ENCODE results near the gene KANSL1. TPM values are rescaled to one million over a fixed set of nuclear protein-coding genes. Genes with fewer than 3 reads are reported as not detected.
"Not testable (repeated sequence)": the region's sequence is repeated elsewhere in the genome, so short reads cannot be mapped to it uniquely, and the experiment has no call there.

KANSL1 gene
- total and polyA plus RNA-seq, 12 donors: 23.2 to 81.2 (median 58.0) TPM

DNA sequence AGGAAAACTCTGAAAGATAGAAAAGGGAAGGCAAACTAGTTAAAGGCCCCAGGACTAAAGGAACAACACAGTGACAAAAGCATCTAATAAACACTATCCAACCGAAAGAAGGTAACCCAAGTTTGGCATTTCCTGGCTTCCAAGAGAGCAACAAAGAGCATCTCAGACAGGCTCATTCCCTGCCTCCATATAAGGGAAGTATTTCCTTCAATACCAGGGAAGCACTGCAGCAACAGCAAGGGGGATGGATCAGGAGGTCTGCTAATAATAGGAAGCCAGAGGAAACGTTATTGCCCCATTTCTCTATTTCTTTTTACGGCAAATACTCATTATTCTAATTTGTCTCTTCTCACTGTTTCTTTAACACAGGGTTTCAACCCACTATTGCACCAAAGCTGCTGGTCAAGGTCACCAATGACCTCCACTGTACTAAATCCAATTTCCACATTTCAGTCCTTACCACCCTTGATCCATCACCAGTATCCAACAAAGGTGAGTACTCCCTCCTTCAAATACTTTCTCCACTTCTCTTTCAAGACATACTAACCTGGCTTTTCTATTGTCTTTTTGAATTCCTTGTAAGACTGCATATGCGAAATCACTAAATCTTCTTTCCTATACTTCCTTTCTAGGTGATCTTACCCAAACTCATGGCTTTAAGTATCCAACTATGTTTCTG lies 86.1 kb downstream of the KANSL1 start:
- DNase-seq: no peak
- WGBS, 4 donors: 44 to 54% (median 50%) methylated on average over 4 of the region's 4 CpGs
- intact Hi-C loops (cut with DNase I): no loop called here

DNA sequence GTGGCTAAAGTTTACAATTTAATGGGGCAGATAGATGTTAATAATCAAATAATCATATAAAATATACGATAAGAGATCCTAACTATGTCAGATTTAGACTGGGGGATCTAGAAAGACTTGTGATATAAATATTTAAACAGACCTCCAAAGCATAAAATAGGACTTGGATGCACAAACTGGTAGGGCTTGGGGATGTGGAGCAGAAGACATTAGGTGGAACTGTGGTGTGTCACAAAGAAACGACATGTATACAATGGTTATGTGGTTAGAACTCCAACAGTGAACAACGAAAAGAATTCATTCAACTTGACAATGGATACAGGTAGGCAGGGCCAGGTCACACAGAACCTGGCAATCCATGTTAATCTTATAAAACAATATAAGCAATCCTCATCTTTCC lies 90.4 kb downstream of the KANSL1 start:
- peak overlapping the region in 1 of 5 donors; percentile 79 for H3K27ac ChIP-seq
- H3K36me3 ChIP-seq (replicated peaks in 1 of 2); H3K9me3 ChIP-seq (replicated peaks in 1 of 3); intact Hi-C loops (cut with DNase I); H3K27me3 ChIP-seq; DNase-seq; H3K4me3 ChIP-seq: not testable (repeated sequence)
- H3K4me1 ChIP-seq (replicated peaks in 1 of 2): peaks cover 36 to 56% of the 10 kb centered on the region in 2 donors
- 84 to 94% (median 85%) methylated on average over 3 of the region's 3 CpGs for WGBS, 4 donors

More for the DNA sequence above, 86.1 kb downstream of the KANSL1 start:
- no peaks in the 10 kb centered on the region for H3K27me3 ChIP-seq
- no peaks in the 10 kb centered on the region for H3K36me3 ChIP-seq (replicated peaks in 1 of 2)
- H3K9me3 ChIP-seq (replicated peaks in 1 of 3): no peaks in the 10 kb centered on the region
- TF ChIP-seq, protein P1, sequence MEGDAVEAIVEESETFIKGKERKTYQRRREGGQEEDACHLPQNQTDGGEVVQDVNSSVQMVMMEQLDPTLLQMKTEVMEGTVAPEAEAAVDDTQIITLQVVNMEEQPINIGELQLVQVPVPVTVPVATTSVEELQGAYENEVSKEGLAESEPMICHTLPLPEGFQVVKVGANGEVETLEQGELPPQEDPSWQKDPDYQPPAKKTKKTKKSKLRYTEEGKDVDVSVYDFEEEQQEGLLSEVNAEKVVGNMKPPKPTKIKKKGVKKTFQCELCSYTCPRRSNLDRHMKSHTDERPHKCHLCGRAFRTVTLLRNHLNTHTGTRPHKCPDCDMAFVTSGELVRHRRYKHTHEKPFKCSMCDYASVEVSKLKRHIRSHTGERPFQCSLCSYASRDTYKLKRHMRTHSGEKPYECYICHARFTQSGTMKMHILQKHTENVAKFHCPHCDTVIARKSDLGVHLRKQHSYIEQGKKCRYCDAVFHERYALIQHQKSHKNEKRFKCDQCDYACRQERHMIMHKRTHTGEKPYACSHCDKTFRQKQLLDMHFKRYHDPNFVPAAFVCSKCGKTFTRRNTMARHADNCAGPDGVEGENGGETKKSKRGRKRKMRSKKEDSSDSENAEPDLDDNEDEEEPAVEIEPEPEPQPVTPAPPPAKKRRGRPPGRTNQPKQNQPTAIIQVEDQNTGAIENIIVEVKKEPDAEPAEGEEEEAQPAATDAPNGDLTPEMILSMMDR (IDR thresholded peaks at IDR 0.05): no peak
- H3K4me3 ChIP-seq: no peak overlapping the region
- H3K4me1 ChIP-seq (replicated peaks in 1 of 2): peaks cover 18 to 54% of the 10 kb centered on the region in 2 donors
- no peak overlapping the region for H3K27ac ChIP-seq

DNA sequence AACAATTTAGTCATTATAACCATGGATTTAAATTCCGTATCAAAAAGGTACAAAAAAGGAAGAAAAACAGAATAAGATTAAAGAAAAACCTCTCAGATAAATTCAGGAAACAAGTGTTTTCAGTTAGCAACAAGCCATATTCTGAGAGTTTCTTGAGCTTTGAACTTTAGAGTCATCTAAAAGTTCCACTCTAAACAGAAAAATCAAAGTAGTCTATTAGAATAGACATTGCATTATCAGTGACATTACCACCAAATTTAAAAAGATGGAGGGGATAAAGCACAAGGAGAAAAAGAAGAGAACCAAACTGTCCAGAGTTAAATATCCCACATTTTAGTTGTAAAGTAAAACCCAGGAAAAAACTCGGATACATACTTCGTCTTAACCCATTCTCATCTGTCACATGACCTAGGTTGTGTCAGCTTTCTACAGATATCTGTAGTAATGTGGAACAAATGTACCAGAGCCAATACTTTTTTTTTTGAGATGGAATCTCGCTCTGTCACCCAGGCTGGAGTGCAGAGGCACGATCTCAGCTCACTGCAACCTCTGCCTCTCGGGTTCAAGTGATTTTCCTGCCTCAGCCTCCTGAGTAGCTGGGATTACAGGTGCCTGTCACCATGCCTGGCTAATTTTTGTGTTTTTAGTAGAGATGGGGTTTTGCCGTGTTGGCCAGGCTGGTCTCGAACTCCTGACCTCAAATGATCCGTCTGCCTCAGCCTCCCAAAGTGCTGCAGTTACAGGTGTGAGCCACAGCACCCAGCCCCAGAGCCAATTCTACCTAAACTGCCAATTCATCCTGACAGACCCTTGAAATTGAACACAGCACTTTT lies 91.2 kb downstream of the KANSL1 start:
- Histone ChIP-seq H3K4me1 (replicated peaks in 1 of 2) (peaks cover 29 to 58% of the 10 kb centered on the region in 2 donors), H3K27ac (peak overlapping the region in 3 of 5 donors; percentile 45 to 79 (median 49))
- H3K36me3 ChIP-seq (replicated peaks in 1 of 2); DNase-seq; H3K9me3 ChIP-seq (replicated peaks in 1 of 3); intact Hi-C loops (cut with DNase I); H3K27me3 ChIP-seq; H3K4me3 ChIP-seq: not testable (repeated sequence)
- 54 to 60% (median 55%) methylated on average over 5 to 9 of the region's 9 CpGs for WGBS, 4 donors

DNA sequence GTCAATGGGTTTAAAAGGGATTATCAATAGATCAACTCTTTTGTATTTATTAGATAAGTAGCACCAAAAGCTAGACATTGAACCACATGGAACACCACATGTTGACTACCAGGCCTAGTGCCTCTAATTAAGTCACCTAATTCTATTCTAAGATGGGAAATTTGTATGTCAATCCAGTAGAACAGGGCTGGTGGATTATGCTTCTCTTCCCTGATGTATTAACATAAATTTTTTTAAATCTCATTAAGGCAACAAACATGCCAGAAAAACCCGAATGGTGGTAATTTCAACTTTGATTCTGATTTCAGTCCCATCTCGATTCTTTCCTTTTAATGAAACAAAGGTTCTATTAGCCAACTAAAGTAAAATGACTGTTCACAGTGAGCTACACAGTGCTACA lies 92.6 kb downstream of the KANSL1 start:
- H3K27ac ChIP-seq: peak overlapping the region in 4 of 5 donors; percentile 27 to 79 (median 67)
- H3K9me3 ChIP-seq (replicated peaks in 1 of 3): no peaks in the 10 kb centered on the region
- H3K36me3 ChIP-seq (replicated peaks in 1 of 2): no peaks in the 10 kb centered on the region
- WGBS, 4 donors: 45 to 53% (median 49%) methylated on average over 2 of the region's 2 CpGs
- peak overlapping the region in 1 of 4 donors; percentile 21 for H3K4me3 ChIP-seq
- no peak for TF ChIP-seq POLR2A (IDR thresholded peaks at IDR 0.05)
- TF ChIP-seq, protein P1 (IDR thresholded peaks at IDR 0.05): no peak
- intact Hi-C loops (cut with DNase I): no loop called here
- H3K27me3 ChIP-seq: no peaks in the 10 kb centered on the region
- DNase-seq: no peak
- peaks cover 27 to 52% of the 10 kb centered on the region in 2 donors for H3K4me1 ChIP-seq (replicated peaks in 1 of 2)

DNA sequence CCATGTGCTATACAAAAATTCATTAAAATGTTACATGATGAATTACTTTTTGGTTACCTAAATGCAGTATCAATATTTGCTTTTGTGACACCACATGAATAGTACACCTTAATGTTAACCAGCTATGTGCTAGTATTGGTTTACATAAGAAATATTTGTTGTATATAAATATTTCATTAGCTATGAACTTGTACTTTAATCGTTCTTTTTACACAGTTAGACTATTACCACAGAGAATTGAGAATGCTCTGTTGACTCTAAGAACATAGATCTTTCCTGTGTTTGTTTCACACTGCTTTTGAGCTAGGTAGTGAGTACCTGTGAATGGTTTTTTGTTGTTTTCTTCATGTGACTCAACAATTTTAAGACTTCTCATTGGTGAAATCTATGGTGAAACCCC lies 93.4 kb downstream of the KANSL1 start:
- H3K27me3 ChIP-seq: no peaks in the 10 kb centered on the region
- H3K4me1 ChIP-seq (replicated peaks in 1 of 2): peaks cover 30 to 52% of the 10 kb centered on the region in 2 donors
- no peaks in the 10 kb centered on the region for H3K36me3 ChIP-seq (replicated peaks in 1 of 2)
- intact Hi-C loops (cut with DNase I): no loop called here
- DNase-seq: no peak
- TF ChIP-seq, protein P1 (IDR thresholded peaks at IDR 0.05): no peak
- TF ChIP-seq POLR2A (IDR thresholded peaks at IDR 0.05): no peak
- H3K9me3 ChIP-seq (replicated peaks in 1 of 3): no peaks in the 10 kb centered on the region
- no peak overlapping the region for H3K4me3 ChIP-seq
- peak overlapping the region in 2 of 5 donors; percentile 8 to 79 for H3K27ac ChIP-seq
- 79 to 94% (median 82%) methylated on average over 1 of the region's 1 CpG for WGBS, 4 donors
